Measurements from ENCODE around the gene CCDC102A. TPM values are rescaled to one million over a fixed set of nuclear protein-coding genes. Genes with fewer than 3 reads are reported as not detected.

The CCDC102A gene
- total RNA-seq, 1 donor from 2014 or later: 15.5 TPM

DNA sequence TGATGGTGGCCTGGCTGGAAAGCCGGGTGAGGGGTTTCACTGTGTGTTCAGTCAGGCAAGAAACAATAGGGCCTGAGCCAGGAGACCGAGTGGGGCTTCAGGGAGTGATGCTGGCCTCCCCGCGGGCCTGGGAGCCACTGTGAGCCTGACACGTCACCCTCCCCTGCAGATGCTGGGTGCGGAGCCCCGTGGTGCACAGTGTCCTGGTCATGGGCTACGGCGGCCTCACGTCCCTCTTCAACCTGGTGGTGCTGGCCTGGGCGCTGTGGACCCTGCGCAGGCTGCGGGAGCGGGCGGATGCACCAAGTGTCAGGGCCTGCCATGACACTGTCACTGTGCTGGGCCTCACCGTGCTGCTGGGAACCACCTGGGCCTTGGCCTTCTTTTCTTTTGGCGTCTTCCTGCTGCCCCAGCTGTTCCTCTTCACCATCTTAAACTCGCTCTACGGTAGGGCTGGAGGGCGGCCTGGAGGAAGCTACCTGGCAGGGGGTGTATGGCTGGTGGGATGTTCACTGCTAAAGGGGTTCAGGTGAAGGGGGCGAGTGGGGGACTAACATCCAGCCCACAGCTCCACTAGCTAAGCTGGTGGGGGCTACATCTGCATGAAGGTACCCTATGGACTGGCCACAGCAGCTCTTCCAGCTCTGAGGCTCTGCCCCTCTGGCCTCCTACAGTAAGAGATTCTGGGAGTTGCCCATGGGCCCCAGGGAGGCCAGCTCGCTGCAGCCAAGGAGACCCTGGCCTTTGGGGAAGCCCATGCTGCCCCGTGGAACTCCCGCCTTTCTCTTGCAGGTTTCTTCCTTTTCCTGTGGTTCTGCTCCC is 38.5 kb upstream of the CCDC102A start:
- DNase-seq (no peak), ATAC-seq (ENCODE audit: low read depth) (no peak)
- peaks cover 12% of the 10 kb centered on the region for H3K4me1 Mint-ChIP-seq
- H3K27ac Mint-ChIP-seq: peak overlapping the region; percentile 41
- peaks cover 54% of the 10 kb centered on the region for H3K36me3 Mint-ChIP-seq (ENCODE audit: low read depth)
- TF ChIP-seq, protein P1, sequence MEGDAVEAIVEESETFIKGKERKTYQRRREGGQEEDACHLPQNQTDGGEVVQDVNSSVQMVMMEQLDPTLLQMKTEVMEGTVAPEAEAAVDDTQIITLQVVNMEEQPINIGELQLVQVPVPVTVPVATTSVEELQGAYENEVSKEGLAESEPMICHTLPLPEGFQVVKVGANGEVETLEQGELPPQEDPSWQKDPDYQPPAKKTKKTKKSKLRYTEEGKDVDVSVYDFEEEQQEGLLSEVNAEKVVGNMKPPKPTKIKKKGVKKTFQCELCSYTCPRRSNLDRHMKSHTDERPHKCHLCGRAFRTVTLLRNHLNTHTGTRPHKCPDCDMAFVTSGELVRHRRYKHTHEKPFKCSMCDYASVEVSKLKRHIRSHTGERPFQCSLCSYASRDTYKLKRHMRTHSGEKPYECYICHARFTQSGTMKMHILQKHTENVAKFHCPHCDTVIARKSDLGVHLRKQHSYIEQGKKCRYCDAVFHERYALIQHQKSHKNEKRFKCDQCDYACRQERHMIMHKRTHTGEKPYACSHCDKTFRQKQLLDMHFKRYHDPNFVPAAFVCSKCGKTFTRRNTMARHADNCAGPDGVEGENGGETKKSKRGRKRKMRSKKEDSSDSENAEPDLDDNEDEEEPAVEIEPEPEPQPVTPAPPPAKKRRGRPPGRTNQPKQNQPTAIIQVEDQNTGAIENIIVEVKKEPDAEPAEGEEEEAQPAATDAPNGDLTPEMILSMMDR (IDR thresholded peaks at IDR 0.05): no peak
- H3K27me3 Mint-ChIP-seq: no peaks in the 10 kb centered on the region
- intact Hi-C loops (cut with micrococcal nuclease): no loop called here
- H3K9me3 Mint-ChIP-seq: no peaks in the 10 kb centered on the region
- CTCF ChIA-PET: interaction anchor here (1.1 to 5.8 kb wide), 11 partner anchors 10 to 158 kb away, joined by 3 to 49 read pairs (median 6); partner anchors contain the start of gene ADGRG5
- no peak overlapping the region for H3K4me3 Mint-ChIP-seq
- POLR2A ChIA-PET: no interaction called here

DNA sequence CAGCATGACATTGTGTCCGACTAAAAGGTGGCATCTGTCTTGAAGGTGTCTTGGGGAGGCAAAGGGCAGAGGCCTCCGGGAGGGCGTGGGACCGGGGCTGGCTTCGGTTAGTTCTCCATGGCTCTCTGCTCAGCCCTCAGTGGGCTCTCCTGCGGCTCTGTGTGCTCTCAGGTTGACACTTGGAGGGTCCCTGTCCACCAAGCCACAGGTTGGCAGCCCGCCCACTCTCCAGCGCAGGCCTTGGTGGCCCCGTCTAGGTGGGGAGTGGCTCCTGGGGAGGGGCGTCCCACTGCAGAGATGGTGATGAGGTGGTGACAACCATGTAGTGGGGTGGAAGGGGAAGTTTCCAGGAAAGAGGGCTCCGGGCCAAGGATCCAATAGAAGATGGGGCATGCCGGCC is 37.7 kb upstream of the CCDC102A start:
- ChIA-PET POLR2A (no interaction called here), CTCF (interaction anchor here (5.8 kb wide), 1 partner anchor 55 kb away, joined by 49 read pairs; no protein-coding TSS in a partner anchor)
- H3K27me3 Mint-ChIP-seq: no peaks in the 10 kb centered on the region
- H3K27ac Mint-ChIP-seq: no peak overlapping the region
- H3K4me3 Mint-ChIP-seq: no peak overlapping the region
- DNase-seq (no peak), ATAC-seq (ENCODE audit: low read depth) (no peak)
- H3K4me1 Mint-ChIP-seq: peaks cover 12% of the 10 kb centered on the region
- TF ChIP-seq, protein P1 (IDR thresholded peaks at IDR 0.05): no peak
- intact Hi-C loops (cut with micrococcal nuclease): no loop called here
- peaks cover 62% of the 10 kb centered on the region for H3K36me3 Mint-ChIP-seq (ENCODE audit: low read depth)
- H3K9me3 Mint-ChIP-seq: no peaks in the 10 kb centered on the region

DNA sequence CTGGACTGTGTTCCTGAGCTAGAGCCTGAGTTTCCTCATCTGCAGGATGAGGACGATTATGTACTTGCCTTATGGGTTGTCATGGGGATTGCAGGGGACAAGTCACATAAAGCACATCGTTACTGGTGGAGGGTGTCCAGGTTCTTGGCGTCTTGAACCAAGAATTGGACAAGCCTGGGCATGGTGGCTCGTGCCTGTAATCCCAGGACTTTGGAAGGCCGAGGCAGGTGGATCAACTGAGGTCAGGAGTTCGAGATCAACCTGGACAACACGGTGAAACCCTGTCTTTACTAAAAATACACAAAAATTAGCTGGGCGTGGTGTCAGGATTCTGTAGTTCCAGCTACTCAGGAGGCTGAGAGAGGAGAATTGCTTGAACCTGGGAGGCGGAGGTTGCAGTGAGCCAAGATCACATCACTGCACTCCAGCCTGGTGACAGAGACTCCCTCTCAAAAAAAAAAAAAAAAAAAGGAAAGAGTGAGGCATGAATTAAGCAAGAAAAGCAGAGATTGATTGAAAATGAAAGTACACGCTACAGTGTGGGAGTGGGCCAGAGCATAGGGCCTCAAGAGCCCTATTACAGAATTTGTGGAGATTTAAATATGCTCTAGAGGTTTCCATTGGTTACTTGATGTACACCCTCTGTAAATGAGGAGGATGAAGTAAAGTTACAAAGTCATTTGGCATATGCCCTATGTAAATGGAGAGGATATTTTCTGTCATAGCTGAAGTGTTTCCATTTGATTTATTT is 36.8 kb upstream of the CCDC102A start:
- Mint-ChIP-seq H3K27me3 (no peaks in the 10 kb centered on the region), H3K4me3 (no peak overlapping the region), H3K27ac (no peak overlapping the region), H3K36me3 (ENCODE audit: low read depth) (peaks cover 68% of the 10 kb centered on the region), H3K4me1 (peaks cover 12% of the 10 kb centered on the region), H3K9me3 (no peaks in the 10 kb centered on the region)
- intact Hi-C loops (cut with micrococcal nuclease): no loop called here
- no peak for DNase-seq
- TF ChIP-seq, protein P1 (IDR thresholded peaks at IDR 0.05): no peak
- no peak for ATAC-seq (ENCODE audit: low read depth)
- POLR2A ChIA-PET: interaction anchor here (0.7 kb wide), 1 partner anchor 373 kb away, joined by 6 read pairs; no protein-coding TSS in a partner anchor
- CTCF ChIA-PET: interaction anchor here (0.9 to 5.8 kb wide), 2 partner anchors 53 to 54 kb away, joined by 3 to 49 read pairs; no protein-coding TSS in a partner anchor

DNA sequence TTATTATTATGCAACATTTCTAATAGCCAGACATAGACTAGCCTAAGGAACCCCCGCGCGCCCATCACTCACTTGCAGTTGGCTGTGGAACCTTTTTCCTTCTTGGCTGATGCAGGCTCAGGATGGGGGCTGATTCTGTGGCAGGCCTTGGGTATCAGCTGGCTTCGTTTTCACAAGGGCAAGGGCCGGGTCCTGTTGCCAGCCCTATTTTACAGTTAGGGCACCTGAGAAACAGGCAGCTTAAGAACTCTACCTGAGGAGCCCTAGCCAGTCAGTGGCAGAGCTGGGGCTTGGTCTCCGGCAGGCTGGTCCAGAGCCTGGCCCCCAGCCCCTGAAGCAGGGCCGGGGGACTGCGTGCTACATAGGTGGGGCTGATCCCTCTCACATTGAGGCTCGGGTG is 34.7 kb upstream of the CCDC102A start:
- TF ChIP-seq, protein P1 (IDR thresholded peaks at IDR 0.05): no peak
- intact Hi-C loops (cut with micrococcal nuclease): no loop called here
- H3K9me3 Mint-ChIP-seq: no peaks in the 10 kb centered on the region
- peaks cover 79% of the 10 kb centered on the region for H3K36me3 Mint-ChIP-seq (ENCODE audit: low read depth)
- H3K4me1 Mint-ChIP-seq: peaks cover 1% of the 10 kb centered on the region
- POLR2A ChIA-PET: no interaction called here
- DNase-seq (no peak), ATAC-seq (ENCODE audit: low read depth) (no peak)
- no peak overlapping the region for H3K4me3 Mint-ChIP-seq
- H3K27ac Mint-ChIP-seq: no peak overlapping the region
- no peaks in the 10 kb centered on the region for H3K27me3 Mint-ChIP-seq
- CTCF ChIA-PET: no interaction called here
